K562 (cell line): ENCODE measurements around the gene SPEF1. TPM values are rescaled to one million over a fixed set of nuclear protein-coding genes. Genes with fewer than 3 reads are reported as not detected.

Source experiments
- AFF4 ChIP-seq: sonication (generic); formaldehyde crosslinking; IDR thresholded peaks from 2 replicates; pipeline ENCODE4 v1.8.0; 2023; ENCODE audit warnings: mild to moderate bottlenecking, missing genetic modification reagents
- ATF7 ChIP-seq: fragments of 450-650 bp; IDR thresholded peaks from 2 replicates; pipeline ENCODE4 v1.7.1; 2014; ENCODE audit warnings: mild to moderate bottlenecking, moderate library complexity
- ILF3 ChIP-seq: fragments of 450-650 bp; IDR thresholded peaks from 2 replicates; pipeline ENCODE4 v1.6.1; 2018; ENCODE audit warnings: antibody characterized with exemption, mild to moderate bottlenecking, moderate library complexity, borderline replicate concordance
- NBN ChIP-seq: fragments of 450-650 bp; IDR thresholded peaks from 2 replicates; pipeline ENCODE4 v1.6.1; 2016; ENCODE audit warnings: low read depth, mild to moderate bottlenecking
- NCOR1 ChIP-seq: fragments of 450-650 bp; IDR thresholded peaks from 2 replicates; pipeline ENCODE4 v1.6.1; 2016; ENCODE audit warnings: mild to moderate bottlenecking, moderate library complexity
- PREB ChIP-seq: sonication (generic); formaldehyde crosslinking; IDR thresholded peaks from 2 replicates; pipeline ENCODE4 v1.8.1; 2023; ENCODE audit warnings: mild to moderate bottlenecking, missing genetic modification reagents
- SMARCB1 ChIP-seq: IDR thresholded peaks from 2 replicates; pipeline ENCODE4 v1.6.1; 2011; ENCODE audit warnings: improper control_type of control experiment, low read depth; ENCODE audit not compliant: insufficient read length
- SNIP1 ChIP-seq: fragments of 450-650 bp; IDR thresholded peaks from 2 replicates; pipeline ENCODE4 v1.7.1; 2017; ENCODE audit warnings: low read depth, mild to moderate bottlenecking
- STAG1 ChIP-seq: sonication (generic); formaldehyde crosslinking; IDR thresholded peaks from 2 replicates; pipeline ENCODE4 v1.5.0; 2020; ENCODE audit warnings: missing genetic modification reagents, borderline replicate concordance
- TARDBP ChIP-seq: fragments of 450-650 bp; IDR thresholded peaks from 2 replicates; pipeline ENCODE4 v1.6.1; 2016
- TCFL5 ChIP-seq: fragments of 250-450 bp; sonication (Bioruptor Pico); conservative IDR thresholded peaks from 2 replicates; pipeline ENCODE4 v1.6.1; 2021; ENCODE audit warnings: mild to moderate bottlenecking, moderate library complexity, matching md5 sums
- USF1 ChIP-seq: sonication (generic); formaldehyde crosslinking; IDR thresholded peaks from 2 replicates; pipeline ENCODE4 v1.9.0; 2022; ENCODE audit warnings: mild to moderate bottlenecking, missing genetic modification reagents
- ZFX ChIP-seq: sonication (generic); formaldehyde crosslinking; IDR thresholded peaks from 2 replicates; pipeline ENCODE4 v1.8.0; 2022; ENCODE audit warnings: mild to moderate bottlenecking, missing genetic modification reagents, moderate library complexity
- ZNF133 ChIP-seq: fragments of 250-450 bp; sonication (Bioruptor Pico); IDR thresholded peaks from 2 replicates; pipeline ENCODE4 v1.4.0; 2020; ENCODE audit warnings: mild to moderate bottlenecking
- ZNF143 ChIP-seq: sonication (generic); formaldehyde crosslinking; IDR thresholded peaks from 2 replicates; pipeline ENCODE4 v1.9.0; 2022; ENCODE audit warnings: mild to moderate bottlenecking, missing genetic modification reagents
- ZNF408 ChIP-seq: fragments of 250-450 bp; sonication (Bioruptor Pico); IDR thresholded peaks from 2 replicates; pipeline ENCODE4 v1.4.0; 2020; ENCODE audit warnings: low read depth, mild to moderate bottlenecking, moderate library complexity
- ZNF41 ChIP-seq: fragments of 250-450 bp; sonication (Bioruptor Pico); conservative IDR thresholded peaks from 2 replicates; pipeline ENCODE4 v1.4.0; 2020; ENCODE audit warnings: mild to moderate bottlenecking
- ZNF717 ChIP-seq: fragments of 250-450 bp; sonication (Bioruptor Pico); IDR thresholded peaks from 2 replicates; pipeline ENCODE4 v1.5.0; 2021
- polyA plus RNA-seq, 8 experiments: library from polyadenylated mRNA; depleted of rRNA in 4 of 8; stranded (reverse) in 5 of 8; unstranded in 3 of 8; fragments of >200 nt; fragmentation: Nextera tagmentation in 2 of 8; fragmentation: Illumina TruSeq in 1 of 8; extraction: Ambion mirVana in 2 of 8; extraction: Trizol in 1 of 8; gene quantifications; 2 replicates each; pipeline versions ENCODE4 v1.2.1 to v1.2.3, GENCODE V29; 2011 to 2014; ENCODE audit warnings: inconsistent platforms in 1 of 8, missing spikeins in 1 of 8
- total RNA-seq, 7 experiments: library from RNA; depleted of rRNA in 6 of 7; stranded (reverse); fragments of >200 nt in 6 of 7; fragmentation: Illumina TruSeq in 2 of 7; extraction: Trizol in 2 of 7; gene quantifications; 2 replicates each; pipeline versions ENCODE4 v1.2.1 to v1.2.3, GENCODE V29; 2011 to 2021; ENCODE audit warnings: low replicate concordance in 1 of 7
- TF ChIP-seq, protein P1 (sequence below): sonication (generic); formaldehyde crosslinking; IDR thresholded peaks from 2 replicates; pipeline ENCODE4 v1.8.0; 2023; ENCODE audit warnings: mild to moderate bottlenecking, missing genetic modification reagents
- TF ChIP-seq, protein P2 (sequence below), 2 experiments: IDR thresholded peaks; 2 replicates each; pipeline ENCODE4 v1.6.1; 2011; ENCODE audit warnings: borderline replicate concordance in 1 of 2, control low read depth in 1 of 2, low read depth in 1 of 2, low read length in 1 of 2, mild to moderate bottlenecking in 1 of 2, mixed read lengths in 1 of 2, moderate library complexity in 1 of 2; ENCODE audit not compliant: insufficient read depth in 1 of 2, insufficient read length in 1 of 2, poor library complexity in 1 of 2, severe bottlenecking in 1 of 2; ENCODE audit errors: extremely low read depth in 1 of 2

SPEF1 gene
- total and polyA plus RNA-seq, 9 of the 15 experiments (the other 6 are each of a cell fraction or from before 2014, with no cell fraction given) = not detected

GRCh38 chr20:3795511-3796468 is 14.5 kb upstream of the SPEF1 start, which contains the start of gene CDC25B (continued):
- TF ChIP-seq AFF4 (CRISPR knock-in tag) (peak; percentile 82), ZNF41 (CRISPR knock-in tag) (no peak), NCOR1 (no peak), ZNF133 (CRISPR knock-in tag) (no peak), ILF3 (no peak), NBN (0 out of 2 replicates have a peak, but pooled peaks have one; percentile 40), SMARCB1 (no peak), ZNF143 (CRISPR knock-in tag) (peak; percentile 51; the same call in 1 of the 2 replicates), ZNF408 (no peak), TARDBP (no peak), ZFX (CRISPR knock-in tag) (peak; percentile 78), ATF7 (peak; percentile 89), PREB (CRISPR knock-in tag) (no peak), ZNF717 (CRISPR knock-in tag) (no peak), STAG1 (CRISPR knock-in tag) (no peak), TCFL5 (no peak), SNIP1 (no peak), USF1 (peak; percentile 73)
- TF ChIP-seq, protein P1, sequence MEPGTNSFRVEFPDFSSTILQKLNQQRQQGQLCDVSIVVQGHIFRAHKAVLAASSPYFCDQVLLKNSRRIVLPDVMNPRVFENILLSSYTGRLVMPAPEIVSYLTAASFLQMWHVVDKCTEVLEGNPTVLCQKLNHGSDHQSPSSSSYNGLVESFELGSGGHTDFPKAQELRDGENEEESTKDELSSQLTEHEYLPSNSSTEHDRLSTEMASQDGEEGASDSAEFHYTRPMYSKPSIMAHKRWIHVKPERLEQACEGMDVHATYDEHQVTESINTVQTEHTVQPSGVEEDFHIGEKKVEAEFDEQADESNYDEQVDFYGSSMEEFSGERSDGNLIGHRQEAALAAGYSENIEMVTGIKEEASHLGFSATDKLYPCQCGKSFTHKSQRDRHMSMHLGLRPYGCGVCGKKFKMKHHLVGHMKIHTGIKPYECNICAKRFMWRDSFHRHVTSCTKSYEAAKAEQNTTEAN = no peak
- TF ChIP-seq, protein P2, sequence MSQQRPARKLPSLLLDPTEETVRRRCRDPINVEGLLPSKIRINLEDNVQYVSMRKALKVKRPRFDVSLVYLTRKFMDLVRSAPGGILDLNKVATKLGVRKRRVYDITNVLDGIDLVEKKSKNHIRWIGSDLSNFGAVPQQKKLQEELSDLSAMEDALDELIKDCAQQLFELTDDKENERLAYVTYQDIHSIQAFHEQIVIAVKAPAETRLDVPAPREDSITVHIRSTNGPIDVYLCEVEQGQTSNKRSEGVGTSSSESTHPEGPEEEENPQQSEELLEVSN (IDR thresholded peaks at IDR 0.05; ENCODE audit: borderline replicate concordance in 1 of 2, extremely low read depth in 1 of 2, insufficient read depth in 1 of 2, insufficient read length in 1 of 2, low read depth in 1 of 2, low read length in 1 of 2, poor library complexity in 1 of 2, severe bottlenecking in 1 of 2) = peak; percentile 30 to 87
